Vagina (tissue), 2 donors: ENCODE results near the gene GLI3.

ENCODE experiments used
- CTCF ChIP-seq, 3 experiments: fragments of 450-650 bp in 2 of 3; fragments of 200-600 bp in 1 of 3; sonication (generic) in 1 of 3; IDR thresholded peaks; one replicate each; pipeline ENCODE4 v1.5.1; 2017 to 2019; ENCODE audit warnings: antibody characterized with exemption in 3 of 3, mild to moderate bottlenecking in 2 of 3, moderate library complexity in 2 of 3
- POLR2A ChIP-seq, 2 donors: fragments of 450-650 bp; IDR thresholded peaks; one replicate each; pipeline ENCODE4 v1.6.1; 2017; ENCODE audit warnings: antibody characterized with exemption in 2 of 2, mild to moderate bottlenecking in 2 of 2, moderate library complexity in 2 of 2

GRCh38 chr7:41943094-41943577, 293.9 kb downstream of the GLI3 start:
- TF ChIP-seq CTCF (IDR thresholded peaks at IDR 0.05) (peak; percentile 79 to 92 (median 88)), POLR2A (IDR thresholded peaks at IDR 0.05) (no peak)
